ENCODE measurements around the gene LCN6. TPM values are rescaled to one million over a fixed set of nuclear protein-coding genes. Genes with fewer than 3 reads are reported as not detected.

Gene LCN6
- total and polyA plus RNA-seq, 10 of the 15 experiments (the other 5 are each of a cell fraction or from before 2014, with no cell fraction given) = not detected

- no peak overlapping the region for H3K4me3 ChIP-seq
- H3K27ac ChIP-seq (ENCODE audit: control insufficient read depth, insufficient read depth) = no peak overlapping the region
- no peaks in the 10 kb centered on the region for H3K79me2 ChIP-seq (ENCODE audit: control insufficient read depth, insufficient read depth, low read length)
- H3K27me3 ChIP-seq (replicated peaks in 1 of 2; ENCODE audit: control insufficient read depth in 2 of 2, insufficient read depth in 2 of 2, low read length in 1 of 2) = no peaks in the 10 kb centered on the region
- intact Hi-C loops (cut with micrococcal nuclease; ENCODE audit: unreplicated experiment) (no loop called here), in situ Hi-C loops (cut with MboI) (no loop called here)
- RAD21 ChIA-PET (ENCODE audit: unreplicated experiment) = interaction anchor here (1.2 kb wide), 1 partner anchor 44 kb away, joined by 3 read pairs; no protein-coding TSS in a partner anchor
- CTCF ChIA-PET = interaction anchor here (0.8 to 1.2 kb wide), 2 partner anchors 9 to 34 kb away, joined by 3 read pairs; no protein-coding TSS in a partner anchor
- H3K4me2 ChIP-seq (ENCODE audit: control insufficient read depth, insufficient read depth) = no peak overlapping the region
- DNase-seq (ENCODE audit: low read depth, low spot score) (no peak), FAIRE-seq (no peak), ATAC-seq (no peak)
- H3K36me3 ChIP-seq (ENCODE audit: control insufficient read depth in 2 of 2, insufficient read depth in 2 of 2, low read length in 1 of 2) = no peaks in the 10 kb centered on the region
- H4K20me1 ChIP-seq (ENCODE audit: control insufficient read depth, insufficient read depth) = no peaks in the 10 kb centered on the region
- no peaks in the 10 kb centered on the region for H3K9me3 ChIP-seq (replicated peaks; ENCODE audit: control insufficient read depth, insufficient read depth, low read length)
- no peak overlapping the region for H2AFZ ChIP-seq (ENCODE audit: control insufficient read depth, low read depth, low read length)
- 76% methylated on average over 23 of the region's 23 CpGs for WGBS (ENCODE audit: insufficient coverage, insufficient replicate concordance, low lambda C conversion rate, missing lambda C conversion rate)
- BruUV-seq (replicated peaks) = no TSS peak
- peaks cover 20% of the 10 kb centered on the region for H3K4me1 ChIP-seq (ENCODE audit: control insufficient read depth, insufficient read depth, low read length)
- POLR2A ChIA-PET = no interaction called here
- SMC1A ChIA-PET (ENCODE audit: uncharacterized antibody, unreplicated experiment) = no interaction called here
- no peak overlapping the region for H3K9ac ChIP-seq (ENCODE audit: control insufficient read depth, insufficient read depth, low read length)
- TF ChIP-seq, protein P1, sequence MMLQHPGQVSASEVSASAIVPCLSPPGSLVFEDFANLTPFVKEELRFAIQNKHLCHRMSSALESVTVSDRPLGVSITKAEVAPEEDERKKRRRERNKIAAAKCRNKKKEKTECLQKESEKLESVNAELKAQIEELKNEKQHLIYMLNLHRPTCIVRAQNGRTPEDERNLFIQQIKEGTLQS (IDR thresholded peaks at IDR 0.05; ENCODE audit: borderline replicate concordance, extremely low read depth, low read depth, low read length) = no peak
- TF ChIP-seq MAX (IDR thresholded peaks at IDR 0.05; ENCODE audit: low read depth, low read length) (no peak), RELB (IDR thresholded peaks at IDR 0.05; ENCODE audit: low read depth) (no peak), MEF2A (IDR thresholded peaks at IDR 0.05; ENCODE audit: insufficient read depth, low read depth, low read length) (no peak), FOS (IDR thresholded peaks at IDR 0.05; ENCODE audit: borderline replicate concordance, extremely low read depth, insufficient read length) (no peak), MEF2B (IDR thresholded peaks at IDR 0.05; ENCODE audit: partially characterized antibody, poor library complexity, severe bottlenecking) (no peak), KAT2A (conservative IDR thresholded peaks at IDR 0.05; ENCODE audit: control insufficient read depth, low read depth, low read length) (no peak), RAD51 (IDR thresholded peaks at IDR 0.05) (no peak), BCLAF1 (IDR thresholded peaks at IDR 0.05) (no peak), IKZF2 (IDR thresholded peaks at IDR 0.05) (no peak), EGR1 (IDR thresholded peaks at IDR 0.05; ENCODE audit: borderline replicate concordance in 1 of 2, low read depth in 2 of 2, low read length in 2 of 2) (no peak), CBX5 (IDR thresholded peaks at IDR 0.05; ENCODE audit: low read depth) (no peak), TBL1XR1 (IDR thresholded peaks at IDR 0.05; ENCODE audit: low read depth, low read length) (no peak), ZNF24 (IDR thresholded peaks at IDR 0.05) (no peak)
These were observed 51.0 kb downstream of the LCN6 start for GRCh38 chr9:136697146-136697820.
